Activated T-helper 17 cell treated with anti-CD3 and anti-CD28 coated beads, Interleukin-2, amount 50 U/mL, for 72 hours (primary cell): ENCODE results near the gene ELOB. TPM values are rescaled to one million over a fixed set of nuclear protein-coding genes. Genes with fewer than 3 reads are reported as not detected.
A peak's percentile ranks its signal among the peaks of the same experiment; 100 is the strongest.

ENCODE experiments used
- ATAC-seq: fragments of 150-1000 bp; cut with Tn5 transposase; replicated peaks from 2 replicates; pipeline ENCODE4 v1.10.0; 2021; ENCODE audit warnings: mild to moderate bottlenecking, moderate library complexity
- H3K27ac Mint-ChIP-seq: one replicate; pipeline ENCODE4 v1.8.0; 2022; ENCODE audit warnings: mixed read lengths
- H3K27me3 Mint-ChIP-seq: one replicate; pipeline ENCODE4 v1.8.0; 2022; ENCODE audit warnings: mixed read lengths
- H3K36me3 Mint-ChIP-seq: one replicate; pipeline ENCODE4 v1.8.0; 2022; ENCODE audit warnings: low read depth, mild to moderate bottlenecking, mixed read lengths
- H3K4me1 Mint-ChIP-seq: one replicate; pipeline ENCODE4 v1.8.0; 2022; ENCODE audit warnings: mixed read lengths
- H3K4me3 Mint-ChIP-seq: one replicate; pipeline ENCODE4 v1.8.0; 2022; ENCODE audit warnings: mild to moderate bottlenecking, mixed read lengths
- H3K9me3 Mint-ChIP-seq: one replicate; pipeline ENCODE4 v1.8.0; 2022; ENCODE audit warnings: mixed read lengths
- total RNA-seq, 2 donors: library from RNA; stranded (reverse); gene quantifications; one replicate each; pipeline ENCODE4 v1.2.3, GENCODE V29; 2022

Gene ELOB
- total RNA-seq, 2 donors from 2014 or later: 160 to 280 TPM

DNA sequence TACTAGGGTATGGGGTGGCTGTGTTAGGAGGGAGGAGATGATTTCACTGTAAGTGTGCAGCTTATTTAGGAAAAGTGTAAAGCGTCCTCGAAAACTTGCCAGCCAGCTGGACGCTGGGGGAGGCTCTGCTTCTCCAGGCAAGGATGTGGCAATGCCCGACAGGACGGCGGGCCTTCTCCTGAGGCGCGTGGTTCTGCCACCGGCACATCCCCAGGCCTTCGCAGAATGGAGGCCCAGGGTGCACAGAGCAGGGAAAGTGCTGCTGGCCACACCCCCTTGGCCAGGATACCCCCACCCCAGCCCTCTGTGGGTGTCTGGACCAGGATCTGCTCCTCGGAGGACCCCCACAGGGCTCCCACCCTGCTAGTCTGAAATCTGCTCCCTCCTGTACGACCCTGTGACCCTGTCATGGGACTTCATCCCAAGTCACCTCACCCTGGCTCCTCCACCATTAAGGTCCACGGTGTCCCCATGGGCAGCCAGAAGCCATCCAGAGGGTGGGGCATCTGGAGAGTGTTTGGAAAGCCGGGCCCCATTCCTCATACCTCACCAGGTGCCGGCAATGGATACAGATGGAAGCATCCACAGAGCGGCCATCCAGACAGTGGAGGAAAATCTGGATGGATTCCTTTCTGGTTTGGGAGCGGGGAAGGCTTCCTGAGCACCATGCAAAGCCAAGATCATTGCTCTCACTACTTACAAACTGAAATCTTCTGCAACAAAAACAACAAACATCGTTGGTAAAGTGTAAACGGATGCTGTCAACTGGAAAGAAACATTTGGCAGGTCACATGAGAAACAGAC is 33.9 kb downstream of the ELOB start:
- Mint-ChIP-seq H3K36me3 (no peaks in the 10 kb centered on the region), H3K27ac (no peak overlapping the region), H3K9me3 (no peaks in the 10 kb centered on the region), H3K4me3 (no peak overlapping the region), H3K4me1 (no peaks in the 10 kb centered on the region), H3K27me3 (no peaks in the 10 kb centered on the region)
- no peak for ATAC-seq

DNA sequence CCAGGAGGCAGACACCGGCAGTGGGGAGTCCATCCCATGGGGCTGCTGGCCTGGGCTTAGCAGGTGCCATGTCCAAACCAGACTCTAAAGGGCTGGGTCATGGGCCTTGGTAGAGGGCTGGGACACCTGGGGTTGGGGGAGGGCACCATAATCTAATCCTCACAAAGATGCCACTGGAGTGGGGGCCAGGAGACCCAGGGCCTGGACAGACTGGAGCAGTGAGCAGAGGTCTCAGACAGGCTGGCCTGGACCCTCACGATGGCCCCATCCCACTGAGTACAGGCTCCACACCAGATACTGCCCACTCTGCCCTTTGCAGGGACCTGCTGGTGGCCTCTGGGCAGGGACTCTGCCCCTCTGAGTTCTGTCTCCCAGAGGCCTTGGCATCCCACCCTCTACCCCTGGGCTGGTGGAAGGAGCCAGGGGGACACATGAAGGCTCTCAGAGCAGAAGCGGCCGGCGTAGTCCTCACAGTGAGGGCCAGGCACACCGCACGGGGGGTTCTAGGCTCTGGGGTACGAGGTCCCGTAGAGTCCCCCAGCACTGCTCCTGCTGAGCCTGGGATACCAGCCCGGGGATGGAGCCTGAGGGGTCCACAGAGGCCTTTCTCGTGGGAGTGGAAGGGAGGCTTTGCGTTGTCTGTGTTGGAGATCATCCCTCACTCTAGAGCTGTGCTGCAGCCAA is 34.6 kb downstream of the ELOB start:
- ATAC-seq: no peak
- H3K27ac Mint-ChIP-seq: no peak overlapping the region
- H3K36me3 Mint-ChIP-seq: no peaks in the 10 kb centered on the region
- H3K4me3 Mint-ChIP-seq: no peak overlapping the region
- no peaks in the 10 kb centered on the region for H3K27me3 Mint-ChIP-seq
- no peaks in the 10 kb centered on the region for H3K9me3 Mint-ChIP-seq
- no peaks in the 10 kb centered on the region for H3K4me1 Mint-ChIP-seq

DNA sequence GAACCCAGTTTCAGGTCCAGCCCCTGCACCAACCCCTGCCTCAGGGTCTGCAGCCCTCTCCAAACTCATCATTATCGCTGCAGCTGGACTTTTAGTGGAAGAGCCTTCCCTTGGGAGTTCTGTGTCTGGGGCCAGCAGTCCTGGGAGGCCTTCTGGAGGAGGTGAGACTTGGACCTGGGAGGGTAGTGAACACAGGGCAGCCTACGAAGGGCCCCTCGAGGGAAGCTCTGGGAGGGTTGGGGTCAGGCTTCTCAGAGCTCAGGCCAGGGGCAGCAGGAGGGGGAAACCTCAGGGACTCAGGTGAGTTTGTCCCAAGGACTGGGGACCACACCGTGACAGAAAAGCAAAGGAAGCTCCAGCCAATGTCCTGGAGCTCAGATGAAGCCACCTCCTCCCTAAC is 35.9 kb downstream of the ELOB start:
- H3K27me3 Mint-ChIP-seq: no peaks in the 10 kb centered on the region
- no peaks in the 10 kb centered on the region for H3K9me3 Mint-ChIP-seq
- no peaks in the 10 kb centered on the region for H3K36me3 Mint-ChIP-seq
- no peak overlapping the region for H3K4me3 Mint-ChIP-seq
- ATAC-seq: no peak
- H3K4me1 Mint-ChIP-seq: no peaks in the 10 kb centered on the region
- H3K27ac Mint-ChIP-seq: peak overlapping the region; percentile 52

DNA sequence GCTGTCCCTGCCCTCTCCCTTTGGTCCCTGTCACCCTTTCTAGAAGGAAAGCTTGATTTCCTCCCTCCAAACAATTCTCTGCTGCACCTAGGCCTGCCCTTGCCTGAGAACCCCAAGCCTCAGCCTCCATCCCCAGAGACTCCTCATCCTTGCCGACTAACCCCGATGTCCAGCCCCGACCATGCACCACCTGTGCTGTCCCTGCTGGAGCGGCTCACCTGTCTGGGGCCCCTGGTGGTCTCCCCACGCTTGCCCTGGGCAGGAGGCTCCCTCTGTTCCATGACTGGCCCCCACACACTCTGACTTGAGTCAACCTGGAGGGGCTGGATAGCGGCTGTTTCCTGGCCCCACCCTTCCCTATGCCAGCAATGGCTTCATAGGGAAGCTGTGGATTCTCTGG is 36.6 kb downstream of the ELOB start:
- Mint-ChIP-seq H3K27ac (peak overlapping the region; percentile 52), H3K27me3 (no peaks in the 10 kb centered on the region), H3K4me1 (no peaks in the 10 kb centered on the region), H3K4me3 (no peak overlapping the region), H3K36me3 (no peaks in the 10 kb centered on the region), H3K9me3 (no peaks in the 10 kb centered on the region)
- ATAC-seq: no peak

DNA sequence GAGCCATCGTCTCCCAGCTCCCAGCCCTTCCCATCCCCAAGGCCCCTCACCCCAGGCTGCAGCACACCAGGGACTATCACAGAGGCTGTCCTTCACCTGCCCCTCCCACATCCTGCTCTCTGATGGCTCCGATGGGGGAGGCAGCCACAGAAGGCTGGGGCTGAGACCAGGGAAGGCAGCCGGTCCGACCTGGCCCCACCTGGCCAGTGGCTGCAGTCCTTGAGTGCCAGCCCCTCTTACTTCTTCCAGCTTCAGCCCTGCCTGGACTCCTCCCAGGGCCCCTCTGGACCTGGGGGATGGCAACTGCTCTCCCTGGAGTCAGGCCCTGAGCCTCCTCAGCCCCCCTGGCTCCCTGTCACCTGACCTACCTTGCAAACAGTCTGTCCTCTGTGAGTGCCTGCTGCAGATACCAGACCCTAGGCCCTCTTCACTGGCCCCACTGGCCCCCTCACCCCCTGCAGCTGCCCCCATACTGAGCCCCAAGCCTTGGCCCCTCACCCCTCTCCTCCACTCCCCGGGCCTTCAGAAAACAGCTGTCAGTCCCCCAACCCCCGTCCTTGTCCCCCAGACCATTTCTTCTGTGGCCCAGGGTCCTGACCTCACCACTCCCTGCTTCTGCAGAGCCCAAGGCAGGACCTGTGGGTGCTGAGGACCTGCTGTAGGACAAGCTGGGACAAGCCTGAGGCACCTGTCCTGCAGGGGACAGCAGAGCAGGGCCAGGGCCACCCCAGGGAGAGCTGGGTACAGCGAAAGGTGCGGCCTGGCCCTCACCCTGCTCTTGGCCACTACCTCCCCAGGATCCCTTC is 37.3 kb downstream of the ELOB start:
- H3K9me3 Mint-ChIP-seq: no peaks in the 10 kb centered on the region

DNA sequence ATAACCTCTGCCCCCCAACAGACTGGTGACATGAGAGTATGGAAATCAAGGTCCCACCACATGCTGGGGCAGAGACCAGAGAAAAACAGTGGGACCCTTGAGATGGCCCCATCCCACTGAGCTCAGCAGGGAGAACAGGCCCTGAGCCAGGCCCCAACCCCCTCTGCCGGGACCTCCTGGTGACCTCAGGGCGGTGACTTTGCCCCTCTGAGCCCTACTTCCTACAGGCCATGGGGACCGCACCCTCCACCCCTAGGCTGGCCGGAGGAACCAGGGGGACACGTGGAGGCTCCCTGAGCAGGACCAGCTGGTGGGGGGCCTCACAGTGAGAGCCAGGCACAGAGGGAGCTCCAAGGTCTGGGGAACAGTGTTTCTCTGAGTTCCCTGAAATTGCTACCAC is 38.5 kb downstream of the ELOB start:
- Mint-ChIP-seq H3K36me3 (no peaks in the 10 kb centered on the region), H3K4me3 (no peak overlapping the region), H3K4me1 (no peaks in the 10 kb centered on the region), H3K27me3 (no peaks in the 10 kb centered on the region), H3K27ac (no peak overlapping the region), H3K9me3 (no peaks in the 10 kb centered on the region)
- no peak for ATAC-seq

More for the DNA sequence above, 37.3 kb downstream of the ELOB start:
- no peaks in the 10 kb centered on the region for H3K36me3 Mint-ChIP-seq
- no peak for ATAC-seq
- H3K27ac Mint-ChIP-seq: peak overlapping the region; percentile 52
- H3K4me3 Mint-ChIP-seq: no peak overlapping the region
- no peaks in the 10 kb centered on the region for H3K27me3 Mint-ChIP-seq
- no peaks in the 10 kb centered on the region for H3K4me1 Mint-ChIP-seq

DNA sequence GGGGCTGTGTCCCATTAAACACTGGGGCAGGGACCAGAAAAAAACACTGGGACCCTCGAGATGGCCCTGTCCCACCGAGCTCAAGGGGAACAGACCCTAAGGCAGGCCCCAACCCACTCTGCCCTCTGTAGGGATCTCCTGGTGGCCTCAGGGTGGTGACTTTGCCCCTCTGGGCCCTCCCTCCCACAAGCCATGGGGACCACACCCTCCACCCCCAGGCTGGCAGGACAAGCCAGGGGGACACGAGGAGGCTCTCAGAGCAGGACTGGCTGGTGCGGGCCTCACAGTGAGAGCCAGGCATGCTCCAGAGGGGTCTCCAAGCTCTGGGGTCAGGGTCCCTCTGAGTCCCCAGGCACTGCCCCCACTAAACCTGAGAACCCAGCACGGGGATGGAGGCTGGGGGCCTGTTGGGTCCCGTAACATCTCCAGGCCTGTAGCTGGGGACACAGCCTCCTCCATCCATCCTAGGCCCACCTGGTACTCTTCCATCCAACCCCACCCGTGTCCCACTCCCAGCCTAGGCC is 39.1 kb downstream of the ELOB start:
- Mint-ChIP-seq H3K4me1 (no peaks in the 10 kb centered on the region), H3K4me3 (no peak overlapping the region), H3K27ac (no peak overlapping the region), H3K36me3 (no peaks in the 10 kb centered on the region), H3K9me3 (no peaks in the 10 kb centered on the region), H3K27me3 (no peaks in the 10 kb centered on the region)
- no peak for ATAC-seq

DNA sequence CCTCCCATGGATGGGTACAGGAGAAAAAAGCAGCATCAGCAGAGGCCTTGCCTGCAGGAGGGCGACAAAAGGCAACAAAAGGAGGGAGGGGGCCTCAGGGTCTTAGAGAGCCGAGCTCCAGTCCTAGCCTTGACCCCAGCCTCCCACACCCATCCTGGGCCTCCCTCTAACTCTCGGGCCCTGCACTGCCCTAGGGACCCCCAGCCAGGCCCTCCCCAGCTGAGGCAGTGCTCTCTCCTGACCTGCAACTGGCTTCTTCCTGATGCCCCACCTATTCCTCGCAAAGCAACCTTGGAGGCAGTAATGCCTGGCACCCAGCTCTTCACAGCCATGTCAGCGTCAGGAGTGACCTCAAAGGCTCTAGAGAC is 39.9 kb downstream of the ELOB start:
- ATAC-seq: no peak
- Mint-ChIP-seq H3K27ac (no peak overlapping the region), H3K36me3 (no peaks in the 10 kb centered on the region), H3K9me3 (no peaks in the 10 kb centered on the region), H3K27me3 (no peaks in the 10 kb centered on the region), H3K4me3 (no peak overlapping the region), H3K4me1 (no peaks in the 10 kb centered on the region)

DNA sequence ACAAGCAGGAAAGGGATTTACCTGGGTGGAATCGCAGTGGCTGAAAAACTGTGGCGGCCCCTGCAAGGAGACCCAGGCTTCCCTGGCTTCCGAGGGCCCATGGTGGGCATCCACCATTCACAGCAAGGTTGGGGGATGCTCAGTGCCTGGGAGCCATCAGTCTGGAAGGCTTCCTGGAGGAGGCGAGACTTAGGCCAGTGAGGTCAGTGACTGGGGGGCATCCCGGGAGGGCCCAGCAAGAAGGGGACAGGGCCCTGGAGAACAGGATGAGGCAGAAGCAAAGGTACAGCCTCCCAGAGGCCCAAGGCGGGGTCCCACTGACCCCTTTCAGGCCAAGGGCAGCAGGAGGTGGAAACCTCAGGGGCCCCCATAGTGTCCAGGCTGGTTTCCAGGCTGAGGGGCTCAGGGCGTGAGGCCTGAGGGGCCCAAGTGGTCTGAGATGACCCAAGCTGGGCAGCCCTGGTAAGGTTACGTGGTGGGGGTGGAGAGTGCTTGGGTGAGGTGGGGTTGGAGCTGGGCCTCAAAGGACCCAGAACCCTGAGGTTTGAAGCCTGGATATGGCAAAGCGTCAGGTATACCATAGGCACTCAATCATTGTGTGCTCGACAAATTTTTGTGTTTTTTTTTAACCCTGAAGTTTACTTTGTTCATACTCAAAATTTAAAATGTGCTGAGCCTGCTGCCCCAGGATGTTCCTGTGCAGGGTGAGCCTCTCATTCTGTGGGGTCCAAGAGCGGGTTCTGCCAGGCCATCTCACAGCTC is 40.4 kb downstream of the ELOB start:
- Mint-ChIP-seq H3K4me1 (no peaks in the 10 kb centered on the region), H3K36me3 (no peaks in the 10 kb centered on the region), H3K27ac (no peak overlapping the region), H3K4me3 (no peak overlapping the region), H3K27me3 (no peaks in the 10 kb centered on the region), H3K9me3 (no peaks in the 10 kb centered on the region)
- no peak for ATAC-seq

DNA sequence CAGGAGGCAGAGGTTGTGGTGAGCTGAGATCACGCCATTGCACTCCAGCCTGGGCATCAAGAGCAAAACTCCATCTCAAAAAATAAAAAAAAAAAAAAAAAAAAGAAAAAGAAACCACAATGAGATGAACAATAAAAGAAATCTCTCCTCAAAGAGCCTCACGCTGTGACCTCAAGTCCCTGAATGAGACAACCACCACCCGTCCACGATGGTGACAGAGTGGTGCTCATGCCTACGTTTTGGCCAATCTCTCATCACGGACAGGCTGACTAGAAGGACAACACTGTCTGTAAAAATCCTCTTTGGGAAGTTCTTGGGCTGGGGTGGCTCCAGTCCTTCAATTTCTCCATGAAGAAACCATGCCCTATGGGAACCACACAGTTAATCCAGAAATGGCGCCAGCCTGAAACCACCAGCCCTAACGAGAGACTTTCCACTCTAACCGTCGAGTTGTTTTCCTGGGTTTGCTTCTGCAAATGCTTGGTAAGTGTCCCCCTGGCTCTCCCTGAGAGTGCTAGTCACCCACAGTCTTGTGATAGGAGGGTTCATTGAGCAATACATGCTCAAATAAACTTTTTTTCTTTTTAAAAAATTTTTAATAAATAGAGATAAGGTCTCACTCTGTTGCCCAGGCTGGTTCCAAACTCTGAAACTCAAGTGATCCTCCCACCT is 42.1 kb downstream of the ELOB start:
- peak; percentile 78 for ATAC-seq
- no peaks in the 10 kb centered on the region for H3K27me3 Mint-ChIP-seq
- H3K9me3 Mint-ChIP-seq: no peaks in the 10 kb centered on the region
- H3K27ac Mint-ChIP-seq: no peak overlapping the region
- no peaks in the 10 kb centered on the region for H3K36me3 Mint-ChIP-seq
- H3K4me3 Mint-ChIP-seq: no peak overlapping the region
- H3K4me1 Mint-ChIP-seq: no peaks in the 10 kb centered on the region

DNA sequence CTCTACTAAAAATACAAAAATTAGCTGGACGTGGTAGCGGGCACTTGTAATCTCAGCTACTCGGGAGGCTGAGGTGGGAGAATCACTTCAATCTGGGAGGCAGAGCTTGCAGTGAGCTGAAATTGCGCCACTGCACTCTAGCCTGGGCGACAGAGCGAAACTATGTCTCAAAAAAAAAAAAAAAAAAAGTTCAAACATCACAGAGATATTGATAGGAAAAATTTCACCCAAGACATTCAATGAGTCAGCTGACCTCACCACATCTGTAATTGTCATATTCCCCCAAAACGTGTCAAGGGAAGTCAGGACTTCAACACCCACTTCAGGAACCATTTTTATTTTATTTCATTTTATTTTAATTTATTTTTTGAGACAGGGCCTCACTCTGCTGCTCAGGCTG is 49.0 kb downstream of the ELOB start:
- Mint-ChIP-seq H3K27me3 (peaks cover 4% of the 10 kb centered on the region), H3K9me3 (no peaks in the 10 kb centered on the region), H3K27ac (no peak overlapping the region), H3K4me3 (no peak overlapping the region), H3K36me3 (no peaks in the 10 kb centered on the region), H3K4me1 (no peaks in the 10 kb centered on the region)
- peak; percentile 35 for ATAC-seq

DNA sequence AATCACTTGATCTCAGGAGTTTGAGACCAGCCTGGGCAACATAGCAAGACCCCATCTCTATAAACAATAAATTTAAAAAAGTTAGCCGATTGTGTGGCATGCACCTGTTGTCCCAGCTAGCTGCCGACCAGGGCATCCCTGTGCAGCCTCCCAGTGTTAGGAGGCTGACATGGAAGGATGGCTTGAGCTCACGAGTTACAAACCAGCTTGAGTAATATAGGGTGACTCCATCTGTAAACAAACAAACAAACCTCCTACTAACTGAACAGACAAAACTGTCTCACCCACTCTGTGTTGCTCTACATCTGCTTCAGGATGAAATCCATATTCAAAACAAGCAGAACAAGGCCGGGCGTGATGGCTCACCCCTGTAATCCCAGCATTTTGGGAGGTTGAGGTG is 50.2 kb downstream of the ELOB start:
- no peaks in the 10 kb centered on the region for H3K36me3 Mint-ChIP-seq
- no peak for ATAC-seq
- peaks cover 4% of the 10 kb centered on the region for H3K27me3 Mint-ChIP-seq
- no peaks in the 10 kb centered on the region for H3K9me3 Mint-ChIP-seq
- H3K4me1 Mint-ChIP-seq: no peaks in the 10 kb centered on the region
- H3K4me3 Mint-ChIP-seq: no peak overlapping the region
- H3K27ac Mint-ChIP-seq: no peak overlapping the region

DNA sequence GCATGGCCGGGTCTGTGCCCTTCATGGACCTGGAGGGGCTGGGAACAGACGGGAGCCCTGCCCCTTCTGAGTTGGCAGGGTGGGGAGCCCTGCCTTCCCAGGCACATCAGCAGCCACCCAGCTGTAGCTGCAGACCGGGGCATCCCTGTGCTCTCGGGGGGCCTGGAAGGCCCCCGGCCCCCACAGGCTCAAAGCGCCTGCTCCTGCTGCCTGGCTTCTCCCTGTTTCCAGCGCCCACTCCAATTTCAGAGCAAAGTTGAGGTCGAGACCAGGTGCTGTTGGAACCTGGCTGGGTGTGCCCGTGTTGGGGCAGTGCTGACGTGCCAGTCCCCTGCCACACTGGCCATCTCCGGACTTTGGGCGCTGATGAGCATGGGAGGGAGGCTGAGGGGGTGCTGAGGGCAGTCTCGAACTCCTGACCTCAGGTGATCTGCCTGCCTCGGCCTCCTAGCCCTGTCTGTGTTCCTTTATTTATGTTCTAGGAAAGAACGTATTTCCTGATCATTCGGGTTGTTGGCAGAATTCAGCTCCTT is 52.2 kb downstream of the ELOB start:
- ATAC-seq: no peak
- H3K4me3 Mint-ChIP-seq: no peak overlapping the region
- no peaks in the 10 kb centered on the region for H3K36me3 Mint-ChIP-seq
- no peaks in the 10 kb centered on the region for H3K4me1 Mint-ChIP-seq
- peaks cover 4% of the 10 kb centered on the region for H3K27me3 Mint-ChIP-seq
- H3K27ac Mint-ChIP-seq: no peak overlapping the region
- no peaks in the 10 kb centered on the region for H3K9me3 Mint-ChIP-seq
